HFF-Myc (cell line): ENCODE measurements around the gene GIMD1.

Source experiments
- DNase-seq: peaks from one replicate; pipeline ENCODE4 v3.0.0-alpha.2; 2011; ENCODE audit warnings: low read depth; ENCODE audit errors: extremely low read depth
- H3K4me3 ChIP-seq: replicated peaks from 2 replicates; pipeline ENCODE4 v1.5.1; 2011; ENCODE audit warnings: low read depth, mild to moderate bottlenecking, control low read depth, low read length
- CTCF ChIP-seq: IDR thresholded peaks from 2 replicates; pipeline ENCODE4 v1.5.1; 2012; ENCODE audit warnings: mild to moderate bottlenecking, low read depth, low read length, control low read depth; ENCODE audit errors: missing control alignments

Gene GIMD1

GRCh38 chr4:106337916-106338315 lies 30.7 kb downstream of the GIMD1 start:
- no peak for TF ChIP-seq CTCF
- H3K4me3 ChIP-seq: no peak overlapping the region
- no peak for DNase-seq

- DNase-seq: no peak
- no peak for TF ChIP-seq CTCF
- H3K4me3 ChIP-seq: no peak overlapping the region
These were observed 32.0 kb downstream of the GIMD1 start for GRCh38 chr4:106336618-106337017.

- no peak for TF ChIP-seq CTCF
- DNase-seq: no peak
- H3K4me3 ChIP-seq: no peak overlapping the region
These were observed 33.7 kb downstream of the GIMD1 start for GRCh38 chr4:106334741-106335470.

GRCh38 chr4:106333186-106333585 lies 35.4 kb downstream of the GIMD1 start:
- H3K4me3 ChIP-seq: no peak overlapping the region
- no peak for DNase-seq
- TF ChIP-seq CTCF: no peak

GRCh38 chr4:106329041-106329618 lies 39.4 kb downstream of the GIMD1 start:
- no peak overlapping the region for H3K4me3 ChIP-seq
- DNase-seq: no peak
- peak; percentile 64 for TF ChIP-seq CTCF

- H3K4me3 ChIP-seq: no peak overlapping the region
- DNase-seq: no peak
- TF ChIP-seq CTCF: no peak
These were observed 42.8 kb downstream of the GIMD1 start for GRCh38 chr4:106325800-106326199.
